Activated CD8-positive, alpha-beta memory T cell treated with anti-CD3 and anti-CD28 coated beads, Interleukin-2, amount 50 U/mL, for 1 hour (primary cell): ENCODE data around the gene TOGARAM2.

Experiments used
- DNase-seq: peaks from one replicate; pipeline ENCODE4 v3.0.0-alpha.2; 2020; ENCODE audit errors: extremely low read depth

Gene TOGARAM2

DNA sequence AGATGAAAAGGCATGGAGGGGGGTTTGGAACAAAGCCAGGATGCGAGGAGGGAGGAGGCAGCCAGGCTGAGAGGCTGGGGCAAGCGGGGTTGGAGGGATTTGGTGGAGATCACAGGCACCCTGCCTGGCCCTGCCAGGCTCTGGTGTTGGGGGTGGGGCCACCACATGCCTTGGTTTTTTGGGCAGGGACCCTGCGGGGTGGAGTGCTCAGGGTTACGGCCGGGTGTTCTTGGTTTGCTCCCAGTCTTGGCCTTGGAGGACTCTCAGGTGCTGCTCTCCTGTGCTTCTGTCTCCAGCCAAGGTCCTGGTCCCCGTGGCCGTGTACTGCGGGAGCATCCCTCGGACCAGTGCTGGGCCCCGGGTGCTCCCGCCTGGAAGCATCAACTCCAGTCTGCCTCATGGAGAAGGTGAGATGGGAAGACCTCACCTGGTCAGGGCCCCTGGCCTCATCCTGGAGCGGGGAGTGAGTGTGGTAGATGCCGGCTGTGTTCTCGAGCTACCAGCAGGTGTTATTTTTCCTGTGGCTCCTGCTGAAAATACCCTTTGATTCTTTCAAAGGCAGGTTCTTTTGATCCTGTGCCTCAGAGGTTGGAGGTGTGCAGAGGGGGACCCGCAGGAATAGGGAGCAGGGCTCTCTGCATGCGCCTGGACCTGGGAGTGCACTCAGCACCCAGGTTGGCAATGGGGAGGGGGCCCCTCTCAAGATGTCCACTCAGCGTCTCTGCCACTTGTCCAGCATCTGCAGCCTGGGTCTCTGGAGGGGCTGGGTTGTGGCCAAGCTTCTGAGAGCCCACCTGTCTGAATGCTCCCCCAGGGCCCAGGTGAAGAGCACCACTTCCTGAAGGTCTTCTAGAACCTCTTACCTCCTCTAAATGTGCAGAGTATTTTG is 17.0 kb downstream of the TOGARAM2 start:
- DNase-seq: no peak

DNA sequence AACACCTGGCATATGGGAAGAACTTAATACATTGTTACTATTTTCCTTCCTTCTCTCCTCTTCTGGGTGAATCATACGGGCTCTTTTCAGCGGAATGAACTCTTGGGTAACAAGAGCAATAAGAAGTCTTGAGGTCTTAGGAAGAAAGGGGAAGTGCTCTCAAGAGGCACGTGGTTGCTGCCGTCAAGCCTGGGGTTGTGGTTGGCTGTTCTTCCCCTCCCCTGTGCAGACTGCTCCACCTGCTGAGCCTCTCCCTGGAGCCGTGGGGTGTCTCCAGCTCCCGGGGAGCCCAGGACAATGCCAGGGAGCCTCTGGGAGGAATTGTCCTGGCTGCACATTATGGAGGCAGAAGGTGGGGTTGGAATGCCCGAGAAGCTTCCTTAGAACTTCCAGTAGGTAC is 19.4 kb downstream of the TOGARAM2 start:
- DNase-seq: no peak

DNA sequence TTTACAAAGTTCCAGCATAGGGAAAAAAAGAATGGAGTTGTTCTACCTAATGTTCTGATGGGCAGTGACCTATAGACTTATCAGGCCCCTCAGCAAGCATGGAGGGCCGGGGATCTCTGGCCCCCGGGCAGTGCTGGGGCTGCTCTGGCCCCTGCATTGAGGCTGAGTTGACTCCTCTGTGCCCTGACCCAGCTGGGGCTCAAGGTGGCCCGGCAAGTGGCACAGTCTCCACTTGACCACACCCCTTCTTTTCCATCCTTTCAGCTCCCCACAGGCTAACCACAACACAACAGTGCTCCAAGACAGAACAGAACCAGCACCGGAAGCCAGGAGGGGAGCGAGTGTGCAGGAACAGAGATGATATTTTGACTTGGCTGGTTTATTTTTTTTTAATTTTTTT is 19.9 kb downstream of the TOGARAM2 start:
- no peak for DNase-seq

GRCh38 chr2:29001806-29002205 is 20.7 kb downstream of the TOGARAM2 start:
- DNase-seq: no peak

DNA sequence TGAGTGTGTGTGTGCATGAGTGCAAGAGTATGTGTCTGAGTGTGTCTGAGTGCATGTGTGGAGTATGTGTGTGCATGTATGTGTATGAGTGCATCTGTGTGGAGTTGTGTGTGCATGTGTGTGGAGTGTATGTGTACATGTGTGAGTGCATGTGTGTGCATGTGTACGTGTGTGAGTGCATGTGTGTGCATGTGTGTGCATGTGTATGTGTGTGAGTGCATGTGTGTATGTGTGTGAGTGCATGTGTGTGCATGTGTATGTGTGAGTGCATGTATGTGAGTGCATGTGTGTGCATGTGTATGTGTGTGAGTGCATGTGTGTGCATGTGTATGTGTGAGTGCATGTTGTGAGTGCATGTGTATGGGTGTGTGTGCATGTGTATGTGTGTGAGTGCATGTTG is 23.7 kb downstream of the TOGARAM2 start:
- DNase-seq: no peak

DNA sequence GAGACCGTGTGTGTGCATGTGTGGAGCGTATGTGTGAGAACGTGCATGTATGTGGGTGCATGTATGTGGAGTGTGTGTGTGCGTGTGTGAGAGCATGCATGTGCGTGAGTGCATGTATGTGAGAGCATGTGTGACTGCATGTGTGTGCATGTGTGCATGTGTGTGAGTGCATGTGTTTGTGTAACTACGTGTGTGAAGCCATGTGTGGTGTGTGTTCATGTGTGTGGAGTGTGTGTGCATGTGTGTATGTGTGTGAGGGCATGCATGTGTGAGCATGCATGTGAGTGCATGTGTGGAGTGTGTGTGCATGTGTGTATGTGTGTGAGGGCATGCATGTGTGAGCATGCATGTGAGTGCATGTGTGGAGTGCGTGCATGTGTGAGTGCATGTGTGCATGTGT is 24.2 kb downstream of the TOGARAM2 start:
- DNase-seq: no peak

DNA sequence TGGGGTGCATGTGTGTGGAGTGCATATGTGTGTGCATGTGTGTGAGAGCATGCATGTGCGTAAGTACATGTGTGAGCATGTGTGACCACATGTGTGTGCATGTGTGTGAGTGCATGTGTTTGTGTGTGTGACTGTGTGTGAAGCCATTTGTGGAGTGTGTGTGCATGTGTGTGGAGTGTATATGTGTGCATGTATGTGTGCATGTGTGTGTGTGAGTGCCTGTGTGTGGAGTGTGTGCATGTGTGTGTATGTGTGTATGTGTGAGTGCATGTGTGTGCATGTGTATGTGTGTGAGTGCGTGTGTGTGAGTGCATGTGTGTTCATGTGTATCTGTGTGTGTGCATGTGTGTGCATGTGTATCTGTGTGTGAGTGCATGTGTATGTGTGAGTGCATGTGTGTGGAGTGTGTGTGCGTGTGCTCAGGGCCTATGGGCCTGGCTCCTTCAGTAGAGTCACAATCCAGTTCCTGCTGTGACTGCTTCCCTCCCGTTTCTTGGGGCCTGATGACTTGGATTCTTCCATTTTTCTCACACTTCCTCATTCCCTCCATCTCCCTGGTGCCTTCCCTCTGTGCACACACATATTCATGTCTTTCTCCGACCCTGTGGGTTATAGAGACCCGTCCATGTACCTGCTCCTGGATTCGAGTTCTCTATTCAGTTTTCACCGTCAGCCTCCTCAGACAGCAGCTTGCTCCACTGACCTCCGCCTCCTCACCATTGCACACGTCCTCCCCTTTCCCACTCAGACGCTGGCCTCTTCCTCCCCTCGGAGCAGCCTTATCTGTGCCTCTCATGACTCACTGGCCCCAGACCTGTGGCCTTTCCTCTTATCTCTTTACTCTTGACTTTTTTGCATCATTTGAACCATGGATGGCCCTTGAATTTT is 25.2 kb downstream of the TOGARAM2 start:
- DNase-seq: no peak

- DNase-seq: no peak
Measured at GRCh38 chr2:29006980-29007301, 25.8 kb downstream of the TOGARAM2 start.

DNA sequence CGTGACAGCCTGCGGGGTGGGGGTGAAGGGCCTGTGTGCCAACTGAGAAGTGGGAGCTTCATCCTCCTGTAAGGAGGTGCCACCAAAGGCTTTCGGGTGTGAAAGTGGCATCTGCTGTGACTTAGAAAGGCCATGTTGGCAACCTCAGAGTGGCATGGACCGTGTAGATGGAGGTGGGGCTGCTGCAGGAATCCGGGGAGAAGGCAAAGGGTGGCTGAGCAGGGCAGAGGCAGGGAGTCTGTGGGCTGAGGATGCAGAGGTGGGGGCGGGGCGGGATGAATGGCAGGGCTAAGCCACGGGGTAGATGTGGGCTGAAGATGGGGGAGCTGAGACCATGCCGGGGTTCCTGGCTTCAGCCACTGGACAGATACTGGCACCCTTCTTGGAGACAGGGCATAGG is 28.2 kb downstream of the TOGARAM2 start:
- no peak for DNase-seq

DNA sequence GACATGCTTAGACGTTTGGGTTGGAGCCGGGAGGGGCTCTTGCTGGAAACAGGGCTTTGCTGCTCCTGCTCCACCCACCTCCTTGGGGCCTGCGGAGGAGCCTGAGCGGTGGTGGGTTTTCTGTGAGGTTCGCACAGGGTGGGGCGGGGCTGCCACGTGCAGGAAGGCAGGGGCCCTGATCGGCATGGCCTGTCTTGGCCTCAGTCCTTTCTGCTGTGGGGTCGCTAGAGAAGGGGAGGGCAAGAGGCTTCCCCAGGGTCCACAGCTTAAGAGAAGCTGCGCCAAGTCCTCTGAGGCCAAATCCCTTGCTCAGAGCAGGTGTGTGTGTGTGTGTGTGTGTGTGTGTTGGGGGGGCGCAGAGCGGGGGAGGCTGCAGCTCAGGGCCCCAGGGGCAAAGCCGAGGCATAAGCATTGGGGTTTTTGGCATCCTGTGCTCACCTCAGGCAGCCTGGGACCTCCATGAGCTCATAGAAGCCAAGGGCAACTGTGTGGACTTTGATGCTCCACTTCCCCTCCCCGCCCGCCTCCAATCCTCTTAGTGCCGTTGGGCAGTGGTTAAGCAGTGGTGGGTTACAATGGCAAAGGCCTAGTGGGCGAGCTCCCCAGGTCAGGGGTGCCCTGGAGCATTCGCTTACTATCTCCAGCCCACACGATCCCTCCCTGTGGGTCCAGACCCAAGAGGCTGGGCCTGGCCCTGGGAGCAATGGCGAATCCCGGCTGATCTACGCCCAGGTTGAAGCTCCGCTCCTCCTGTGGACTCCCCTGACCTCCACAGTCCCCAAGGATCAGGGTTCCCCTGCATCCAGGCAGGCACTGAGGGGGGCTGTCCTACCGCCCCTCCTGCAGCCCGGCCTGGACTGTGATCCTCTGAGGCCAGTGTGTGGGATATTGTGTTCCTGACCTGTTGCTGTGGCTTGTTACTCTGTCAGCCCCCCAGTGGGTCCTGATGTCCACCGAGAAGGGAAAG is 28.9 kb downstream of the TOGARAM2 start:
- no peak for DNase-seq

GRCh38 chr2:29010946-29011345 is 29.8 kb downstream of the TOGARAM2 start:
- DNase-seq: no peak

DNA sequence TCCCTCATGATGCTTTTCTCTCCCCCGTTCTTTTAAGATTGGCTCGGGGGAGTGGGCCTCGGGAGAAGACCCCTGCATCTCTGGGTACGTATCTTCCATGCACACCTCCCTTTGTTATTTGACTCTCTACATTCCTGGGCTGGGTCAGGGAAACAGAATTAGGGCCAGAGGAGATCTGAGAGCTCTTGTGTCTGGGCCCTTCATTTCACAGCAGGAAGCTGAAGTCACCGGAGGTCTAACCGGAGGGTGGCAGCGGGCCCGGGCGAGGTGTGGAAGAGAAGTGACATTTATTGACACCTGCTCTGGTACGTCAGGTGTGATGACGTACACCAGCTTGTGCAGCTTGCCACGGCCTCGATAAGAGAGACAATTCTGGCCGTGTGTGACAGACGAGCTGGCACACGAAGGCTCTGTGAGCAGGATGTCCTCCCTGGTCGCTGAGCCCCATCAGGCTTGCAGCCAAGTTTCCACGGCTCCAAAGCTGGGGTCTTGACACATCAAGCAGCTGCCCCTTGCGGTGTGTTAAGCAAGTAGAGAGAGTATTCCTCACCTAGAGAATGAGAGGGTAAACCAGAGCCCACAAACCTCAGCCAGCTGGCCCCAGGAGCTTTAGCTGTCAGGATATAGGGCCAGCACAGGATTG is 30.4 kb downstream of the TOGARAM2 start:
- DNase-seq: peak; percentile 83

DNA sequence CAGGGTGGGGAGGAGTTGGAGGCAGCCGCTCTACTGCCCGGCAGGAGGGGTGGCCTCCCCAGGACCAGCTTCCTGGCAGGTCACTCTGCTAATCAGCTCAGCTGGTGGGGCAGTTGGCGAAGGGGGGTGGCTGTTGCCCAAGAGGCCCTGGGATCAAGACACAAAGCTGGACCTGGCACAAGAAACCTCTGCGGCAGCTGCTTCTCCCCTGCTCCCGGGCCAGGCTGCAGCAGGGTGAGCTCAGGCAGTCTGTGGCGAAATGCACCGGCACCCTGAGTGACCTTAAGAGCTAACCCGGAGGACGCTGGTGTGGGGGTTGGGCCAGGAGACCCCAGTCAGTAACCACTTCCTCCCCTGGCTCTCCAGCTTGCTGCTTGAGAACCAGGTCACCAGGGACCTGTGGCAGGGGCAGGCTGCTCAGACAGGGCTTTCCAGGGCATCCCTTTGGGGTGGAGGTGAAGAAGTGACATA is 31.1 kb downstream of the TOGARAM2 start:
- no peak for DNase-seq

DNA sequence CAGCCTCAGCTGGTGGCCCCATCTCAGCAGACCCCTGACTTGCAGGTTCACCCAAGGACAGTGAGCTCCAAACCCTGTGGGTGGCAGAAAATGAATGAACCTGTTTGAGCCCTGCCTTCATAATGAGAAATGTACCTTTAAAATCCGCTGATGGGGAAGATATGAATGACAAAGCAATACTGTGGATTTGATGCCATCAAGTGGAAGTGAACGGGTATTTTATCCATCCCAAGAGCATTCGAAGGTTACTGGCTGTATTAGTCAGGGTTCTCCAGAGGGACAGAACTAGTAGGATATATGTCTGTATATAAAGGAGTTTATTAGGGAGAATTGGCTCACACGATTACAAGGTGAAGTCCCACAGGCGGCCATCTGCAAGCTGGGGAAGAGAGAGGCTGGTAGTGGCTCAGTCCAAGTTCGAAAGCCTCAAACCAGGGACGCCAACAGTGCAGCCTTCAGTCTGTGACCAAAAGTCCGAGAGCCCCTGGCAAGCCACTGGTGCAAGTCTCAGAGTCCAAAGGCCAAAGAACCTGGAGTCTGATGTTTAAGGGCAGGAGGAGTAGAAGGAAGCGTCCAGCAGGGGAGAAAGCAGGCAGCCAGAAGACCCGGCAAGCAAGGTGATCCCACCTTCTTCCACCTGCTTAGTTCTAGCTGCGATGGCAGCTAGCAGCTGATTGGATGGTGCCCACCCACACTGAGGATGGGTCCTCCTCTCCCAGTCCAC is 32.1 kb downstream of the TOGARAM2 start:
- no peak for DNase-seq

DNA sequence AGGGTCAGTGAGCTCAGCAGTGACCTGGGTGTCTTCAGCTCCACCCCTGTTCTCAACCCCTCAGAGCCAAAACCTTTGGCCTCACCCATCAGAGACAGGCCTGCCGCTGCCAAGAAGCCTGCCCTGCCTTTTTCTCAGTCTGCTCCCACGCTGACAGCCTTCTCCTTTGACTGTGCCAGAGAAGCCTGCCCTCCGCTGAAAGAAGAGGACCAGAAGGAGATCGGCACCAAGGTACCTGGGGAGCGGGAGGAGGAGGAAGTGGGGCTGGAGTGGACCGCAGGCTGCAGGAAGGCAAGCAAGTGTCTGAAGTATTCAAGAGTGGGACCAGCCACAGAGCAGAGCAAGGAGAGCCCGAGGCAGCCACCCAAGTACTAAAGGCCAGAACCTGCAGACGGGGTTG is 33.2 kb downstream of the TOGARAM2 start:
- no peak for DNase-seq

DNA sequence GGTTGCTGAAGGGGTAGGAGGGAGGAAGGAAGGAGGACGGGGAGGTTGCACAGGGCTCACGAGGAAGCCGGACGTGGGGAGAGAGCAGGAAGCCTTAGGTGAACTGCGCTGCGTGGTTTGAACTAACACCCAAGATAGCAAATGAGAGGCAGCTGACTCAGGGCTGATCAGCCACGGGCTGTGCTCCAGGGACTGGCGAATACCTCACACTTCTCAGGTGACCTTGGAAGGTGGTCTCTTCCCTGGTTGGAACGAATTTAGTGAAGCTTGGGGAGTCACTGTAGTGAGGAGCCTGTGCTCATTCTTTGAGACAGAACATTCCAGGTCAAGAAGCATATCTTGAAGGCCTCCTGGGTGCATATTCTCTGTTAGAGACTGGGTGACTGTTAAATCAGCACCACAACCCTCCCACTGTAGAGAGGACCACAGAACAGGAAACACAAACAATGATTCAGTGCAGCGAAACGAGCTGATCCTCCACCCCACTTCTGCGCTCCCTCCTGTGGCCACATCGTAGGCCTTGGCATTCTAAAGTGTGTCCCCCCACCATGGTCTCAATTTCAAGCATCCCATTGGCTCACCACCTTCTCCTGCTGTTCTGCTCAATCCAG is 33.8 kb downstream of the TOGARAM2 start:
- DNase-seq: peak; percentile 45

DNA sequence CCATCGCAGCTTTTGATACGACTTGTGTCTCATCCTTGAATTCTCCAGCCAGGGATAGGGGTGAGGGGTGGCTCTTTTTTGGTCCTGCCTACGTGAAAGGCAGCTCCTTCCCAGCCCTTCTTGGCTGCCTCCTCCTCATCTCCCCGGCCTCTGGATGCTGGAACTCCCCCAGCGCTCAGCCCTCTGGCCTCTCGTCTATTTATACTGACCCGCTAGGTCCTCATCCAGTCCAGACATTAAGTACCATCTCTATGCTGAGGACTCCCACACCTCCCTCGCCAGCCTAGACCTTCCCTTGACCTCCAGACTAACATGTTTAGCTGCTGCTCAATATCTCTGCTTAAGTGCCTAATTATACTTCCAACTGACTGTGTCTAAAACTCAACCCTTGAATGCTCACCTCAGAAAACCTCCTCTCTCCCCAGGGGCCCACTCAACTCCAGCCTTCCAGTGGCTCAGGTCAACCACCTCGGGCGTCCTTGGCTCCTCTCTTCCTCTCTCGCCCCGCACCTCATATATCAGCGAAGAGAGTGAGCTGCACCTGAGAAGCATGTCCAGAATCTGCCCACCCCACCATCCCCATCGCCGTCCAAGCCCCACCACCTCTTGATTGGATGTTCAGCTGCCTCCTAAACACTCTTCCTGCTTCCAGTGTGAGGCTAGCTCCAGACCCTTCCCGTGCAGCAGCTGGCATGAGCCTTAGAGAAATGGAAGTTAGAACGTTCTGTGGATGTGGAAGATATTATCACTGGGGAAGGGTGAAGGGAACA is 34.8 kb downstream of the TOGARAM2 start:
- no peak for DNase-seq

GRCh38 chr2:29016504-29016903 is 35.4 kb downstream of the TOGARAM2 start:
- DNase-seq: no peak

DNA sequence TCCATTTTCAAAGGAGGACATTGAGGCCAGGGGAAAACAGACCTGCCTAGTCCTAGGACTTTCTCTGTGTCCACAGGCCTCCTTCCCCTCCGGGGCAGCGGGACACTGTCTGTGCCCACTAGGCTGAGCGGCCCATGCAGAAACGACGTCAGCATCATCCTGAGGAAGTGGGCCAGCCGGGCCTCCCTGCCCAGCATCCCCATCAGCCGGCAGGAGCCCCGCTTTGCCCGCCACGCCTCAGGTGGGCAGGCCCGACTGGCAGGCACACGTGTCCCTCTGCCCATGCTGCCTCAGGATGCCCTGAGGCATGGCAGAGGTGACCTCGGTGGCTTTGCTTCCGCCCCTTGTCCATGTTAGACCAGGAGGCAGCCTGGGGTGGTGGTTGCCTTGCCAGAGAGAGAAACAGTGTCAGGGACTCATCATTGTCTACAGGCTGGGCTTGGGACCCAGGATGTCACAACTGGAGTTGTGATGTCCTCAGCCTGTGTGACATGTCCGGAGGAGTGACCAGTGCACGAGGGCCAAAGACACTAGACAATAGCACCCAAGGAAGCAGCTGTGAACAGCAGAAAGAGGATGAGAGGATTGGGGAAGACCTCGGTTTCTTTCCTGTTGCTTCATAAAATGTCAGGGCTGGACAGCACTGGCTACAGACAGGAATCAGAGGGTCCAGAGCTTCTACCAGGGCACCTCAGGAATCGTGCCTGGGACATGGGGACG is 36.8 kb downstream of the TOGARAM2 start:
- no peak for DNase-seq
